ENCODE results near the gene CRIP2. TPM values are rescaled to one million over a fixed set of nuclear protein-coding genes. Genes with fewer than 3 reads are reported as not detected.

CRIP2 gene
- total and polyA plus RNA-seq, 2 experiments from 2014 or later = 3.4 to 9.6 TPM

- TF ChIP-seq ZNF462 (CRISPR knock-in tag; IDR thresholded peaks at IDR 0.05) = no peak
- no peak for TF ChIP-seq ETS1 (IDR thresholded peaks at IDR 0.05)
- TF ChIP-seq ZNF331 (CRISPR knock-in tag; IDR thresholded peaks at IDR 0.05; ENCODE audit: low read depth) = no peak
- TF ChIP-seq EZH2phosphoT487 (IDR thresholded peaks at IDR 0.05; ENCODE audit: unreplicated experiment) = no peak
- no peak for TF ChIP-seq JUNB (IDR thresholded peaks at IDR 0.05; ENCODE audit: unreplicated experiment)
- no peak for TF ChIP-seq REST (IDR thresholded peaks at IDR 0.05; ENCODE audit: unreplicated experiment)
- TF ChIP-seq EZH2 (IDR thresholded peaks at IDR 0.05; ENCODE audit: low read depth, unreplicated experiment) = no peak
- TF ChIP-seq NANOG (IDR thresholded peaks at IDR 0.05; ENCODE audit: borderline replicate concordance) = no peak
These were observed 49.8 kb upstream of the CRIP2 start (continued) for GRCh38 chr14:105424861-105425260.

All from GM23338 (cell line).